SW480 (cell line): Measurements from ENCODE around the gene ZNF484.
"Not testable (repeated sequence)": the region's sequence is repeated elsewhere in the genome, so short reads cannot be mapped to it uniquely, and the experiment has no call there.

Experiments
- DNase-seq: peaks from one replicate; pipeline ENCODE4 v3.0.0-alpha.2; 2016; ENCODE audit warnings: low spot score

ZNF484 gene

GRCh38 chr9:92877531-92878430, at the start of gene ZNF484:
Gene ZNF484 (minus strand): TSS chr9:92878038. CDS start chr9:92875029, 3,009 bp downstream.
- DNase-seq, result peak; percentile 97

- DNase-seq, result no peak
Observed at GRCh38 chr9:92920437-92920836, 42.6 kb upstream of the ZNF484 start.

- DNase-seq, result no peak
Observed at GRCh38 chr9:92917176-92917800, 39.5 kb upstream of the ZNF484 start.

- DNase-seq, result no peak
Observed at GRCh38 chr9:92911511-92912475, 34.0 kb upstream of the ZNF484 start.

GRCh38 chr9:92905137-92905536, 27.3 kb upstream of the ZNF484 start:
- not testable (repeated sequence) for DNase-seq

GRCh38 chr9:92897323-92897722, 19.5 kb upstream of the ZNF484 start:
- DNase-seq, result no peak

GRCh38 chr9:92895812-92896436, 18.1 kb upstream of the ZNF484 start:
- DNase-seq, result no peak

- no peak for DNase-seq
Observed at GRCh38 chr9:92894711-92895362, 17.0 kb upstream of the ZNF484 start.

GRCh38 chr9:92893916-92894610, 16.2 kb upstream of the ZNF484 start:
- DNase-seq, result not testable (repeated sequence)

- not testable (repeated sequence) for DNase-seq
Observed at GRCh38 chr9:92892276-92892675, 14.4 kb upstream of the ZNF484 start.

GRCh38 chr9:92890761-92891160, 12.9 kb upstream of the ZNF484 start:
- no peak for DNase-seq

- DNase-seq, result no peak
Observed at GRCh38 chr9:92887880-92888338, 10.1 kb upstream of the ZNF484 start.

- DNase-seq, result peak; percentile 18
Observed at GRCh38 chr9:92886846-92887610, 9.2 kb upstream of the ZNF484 start.

GRCh38 chr9:92883666-92884405, 6.0 kb upstream of the ZNF484 start:
- not testable (repeated sequence) for DNase-seq

- no peak for DNase-seq
Observed at GRCh38 chr9:92882276-92882675, 4.4 kb upstream of the ZNF484 start.

- DNase-seq, result no peak
Observed at GRCh38 chr9:92875373-92875772, 2.5 kb downstream of the ZNF484 start.

GRCh38 chr9:92870289-92870688, 7.5 kb downstream of the ZNF484 start:
- DNase-seq, result no peak

- not testable (repeated sequence) for DNase-seq
Observed at GRCh38 chr9:92866600-92866999, 11.2 kb downstream of the ZNF484 start.

- DNase-seq, result no peak
Observed at GRCh38 chr9:92864152-92864551, 13.7 kb downstream of the ZNF484 start.
